Gastroesophageal sphincter (tissue), 4 donors: ENCODE measurements around the gene MFNG. TPM values are rescaled to one million over a fixed set of nuclear protein-coding genes. Genes with fewer than 3 reads are reported as not detected.

Experiments
- ATAC-seq: fragments of 150-250 bp; one replicate; pipeline ENCODE4 v1.9.1; 2016; ENCODE audit warnings: mild to moderate bottlenecking, moderate library complexity
- H3K27ac ChIP-seq, 4 donors: fragments of 200-600 bp; sonication (generic) in 3 of 4; 1 replicate in 3 of 4; 2 replicates in 1 of 4; pipeline ENCODE4 v1.5.1; 2016 to 2019
- H3K27me3 ChIP-seq: fragments of 200-600 bp; sonication (generic); one replicate; pipeline ENCODE4 v1.5.1; 2019
- H3K36me3 ChIP-seq, 2 donors: fragments of 200-600 bp; sonication (generic); one replicate each; pipeline ENCODE4 v1.5.1; 2019; ENCODE audit warnings: control low read depth in 1 of 2
- H3K4me1 ChIP-seq, 3 donors: fragments of 200-600 bp; sonication (generic); 1 replicate in 2 of 3; 2 replicates in 1 of 3; pipeline ENCODE4 v1.5.1; 2016 to 2019; ENCODE audit warnings: control low read depth in 2 of 3
- H3K4me3 ChIP-seq, 2 donors: fragments of 200-600 bp; sonication (generic); one replicate each; pipeline ENCODE4 v1.5.1; 2019; ENCODE audit warnings: mild to moderate bottlenecking in 1 of 2, moderate library complexity in 1 of 2
- H3K9me3 ChIP-seq, 3 donors: fragments of 200-600 bp; sonication (generic); one replicate each; pipeline ENCODE4 v1.5.1; 2017 to 2019; ENCODE audit warnings: control low read depth in 2 of 3
- EP300 ChIP-seq: sonication (generic); formaldehyde crosslinking; IDR thresholded peaks from one replicate; pipeline ENCODE4 v1.6.1; 2017; ENCODE audit warnings: antibody characterized with exemption, mild to moderate bottlenecking
- POLR2A ChIP-seq, 2 donors: fragments of 450-650 bp; IDR thresholded peaks; one replicate each; pipeline ENCODE4 v1.6.1; 2017; ENCODE audit warnings: antibody characterized with exemption in 2 of 2, mild to moderate bottlenecking in 2 of 2, moderate library complexity in 1 of 2
- POLR2AphosphoS5 ChIP-seq: sonication (generic); formaldehyde crosslinking; IDR thresholded peaks from one replicate; pipeline ENCODE4 v1.6.1; 2017; ENCODE audit warnings: antibody characterized with exemption
- WGBS, 2 donors: methylation state at CpG; one replicate each; pipeline ENCODE4 v1.1.5; 2018; ENCODE audit warnings: low coverage in 1 of 2; 5-methylcytosine and 5-hydroxymethylcytosine counted together
- total RNA-seq, 4 donors: library from RNA; depleted of rRNA; stranded (reverse); fragments of >200 nt; gene quantifications; one replicate each; pipeline ENCODE4 v1.1.0, GENCODE V29; 2016
- TF ChIP-seq, protein P1 (sequence below), 4 experiments: fragments of 200-600 bp in 2 of 4; fragments of 450-650 bp in 2 of 4; sonication (generic) in 1 of 4; IDR thresholded peaks; one replicate each; pipeline ENCODE4 v1.5.1; 2017 to 2019; ENCODE audit warnings: antibody characterized with exemption in 4 of 4, mild to moderate bottlenecking in 2 of 4, moderate library complexity in 2 of 4

The MFNG gene
- total RNA-seq, 4 donors from 2014 or later: 6.4 to 14.6 (median 12.1) TPM

DNA sequence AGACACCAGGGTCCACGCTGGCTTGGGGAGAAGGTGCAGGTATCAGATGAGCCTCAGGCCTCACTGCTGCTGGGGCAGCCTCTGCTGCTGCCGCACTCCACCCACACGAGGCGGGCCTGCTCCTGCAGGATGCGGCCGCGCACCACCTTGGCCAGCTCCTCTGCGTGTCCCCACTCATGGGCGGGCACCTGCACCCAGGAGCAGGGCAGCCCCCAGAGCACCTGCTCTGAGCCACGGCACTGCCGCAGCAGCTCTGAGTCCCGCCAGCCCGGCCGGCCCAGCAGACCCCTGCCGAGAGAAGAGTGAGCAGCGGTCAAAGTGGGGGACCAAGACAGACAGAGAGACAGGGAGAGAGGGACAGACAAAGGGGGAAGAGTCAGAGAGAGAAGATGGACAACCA lies 4.9 kb upstream of the MFNG start:
- Histone ChIP-seq H3K9me3 (no peaks in the 10 kb centered on the region), H3K4me3 (no peak overlapping the region), H3K27ac (no peak overlapping the region), H3K27me3 (peaks cover 91% of the 10 kb centered on the region), H3K36me3 (peaks cover 0 to 22% of the 10 kb centered on the region in 2 donors), H3K4me1 (peaks cover 0 to 11% (median 6%) of the 10 kb centered on the region in 3 donors)
- TF ChIP-seq EP300 (no peak), POLR2AphosphoS5 (no peak), POLR2A (IDR thresholded peaks at IDR 0.05) (no peak)
- TF ChIP-seq, protein P1, sequence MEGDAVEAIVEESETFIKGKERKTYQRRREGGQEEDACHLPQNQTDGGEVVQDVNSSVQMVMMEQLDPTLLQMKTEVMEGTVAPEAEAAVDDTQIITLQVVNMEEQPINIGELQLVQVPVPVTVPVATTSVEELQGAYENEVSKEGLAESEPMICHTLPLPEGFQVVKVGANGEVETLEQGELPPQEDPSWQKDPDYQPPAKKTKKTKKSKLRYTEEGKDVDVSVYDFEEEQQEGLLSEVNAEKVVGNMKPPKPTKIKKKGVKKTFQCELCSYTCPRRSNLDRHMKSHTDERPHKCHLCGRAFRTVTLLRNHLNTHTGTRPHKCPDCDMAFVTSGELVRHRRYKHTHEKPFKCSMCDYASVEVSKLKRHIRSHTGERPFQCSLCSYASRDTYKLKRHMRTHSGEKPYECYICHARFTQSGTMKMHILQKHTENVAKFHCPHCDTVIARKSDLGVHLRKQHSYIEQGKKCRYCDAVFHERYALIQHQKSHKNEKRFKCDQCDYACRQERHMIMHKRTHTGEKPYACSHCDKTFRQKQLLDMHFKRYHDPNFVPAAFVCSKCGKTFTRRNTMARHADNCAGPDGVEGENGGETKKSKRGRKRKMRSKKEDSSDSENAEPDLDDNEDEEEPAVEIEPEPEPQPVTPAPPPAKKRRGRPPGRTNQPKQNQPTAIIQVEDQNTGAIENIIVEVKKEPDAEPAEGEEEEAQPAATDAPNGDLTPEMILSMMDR (IDR thresholded peaks at IDR 0.05): no peak
- 83 to 100% methylated on average over 1 of the region's 16 CpGs for WGBS, 2 donors
- ATAC-seq: no peak

DNA sequence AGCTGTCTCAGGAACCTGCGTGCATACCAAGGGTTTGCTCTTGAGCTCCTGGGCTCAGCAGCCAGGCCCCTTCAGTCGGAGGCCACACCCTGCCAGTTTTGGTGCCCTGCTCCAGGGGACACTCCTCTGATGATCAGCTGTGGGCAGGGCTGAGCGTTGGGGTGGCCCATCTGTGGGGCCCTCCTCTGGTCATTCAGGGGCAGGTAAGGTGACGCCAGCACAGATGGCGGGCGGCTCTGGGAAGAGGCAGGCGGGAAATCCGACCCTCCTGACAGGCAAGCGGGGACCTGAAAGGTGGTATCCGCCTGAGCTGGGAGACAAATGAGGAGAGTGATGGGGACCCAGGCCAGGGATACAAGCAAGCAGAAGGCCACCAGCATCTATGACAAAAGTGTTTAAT lies 3.8 kb upstream of the MFNG start:
- ATAC-seq: no peak
- TF ChIP-seq, protein P1 (IDR thresholded peaks at IDR 0.05): no peak
- TF ChIP-seq EP300 (no peak), POLR2A (IDR thresholded peaks at IDR 0.05) (no peak), POLR2AphosphoS5 (no peak)
- no peaks in the 10 kb centered on the region for H3K9me3 ChIP-seq
- H3K36me3 ChIP-seq: peaks cover 0 to 13% of the 10 kb centered on the region in 2 donors
- H3K27ac ChIP-seq: no peak overlapping the region
- no peak overlapping the region for H3K4me3 ChIP-seq
- no CpG with 5 or more reads among the region's 10 CpGs for WGBS, 2 donors
- peaks cover 0 to 18% (median 7%) of the 10 kb centered on the region in 3 donors for H3K4me1 ChIP-seq
- H3K27me3 ChIP-seq: peaks cover 91% of the 10 kb centered on the region

GRCh38 chr22:37488337-37489135 lies 2.4 kb upstream of the MFNG start:
- H3K27ac ChIP-seq: no peak overlapping the region
- ATAC-seq: no peak
- peaks cover 90% of the 10 kb centered on the region for H3K27me3 ChIP-seq
- TF ChIP-seq POLR2AphosphoS5 (no peak), EP300 (no peak), POLR2A (IDR thresholded peaks at IDR 0.05) (no peak)
- TF ChIP-seq, protein P1 (IDR thresholded peaks at IDR 0.05): no peak
- no peak overlapping the region for H3K4me3 ChIP-seq
- no peaks in the 10 kb centered on the region for H3K9me3 ChIP-seq
- H3K36me3 ChIP-seq: peaks cover 0 to 9% of the 10 kb centered on the region in 2 donors
- H3K4me1 ChIP-seq: peaks cover 0 to 24% (median 7%) of the 10 kb centered on the region in 3 donors
- WGBS, 2 donors: 58% methylated on average over 6 of the region's 15 CpGs; no CpG with 5 or more reads in 1 of the 2 donors

DNA sequence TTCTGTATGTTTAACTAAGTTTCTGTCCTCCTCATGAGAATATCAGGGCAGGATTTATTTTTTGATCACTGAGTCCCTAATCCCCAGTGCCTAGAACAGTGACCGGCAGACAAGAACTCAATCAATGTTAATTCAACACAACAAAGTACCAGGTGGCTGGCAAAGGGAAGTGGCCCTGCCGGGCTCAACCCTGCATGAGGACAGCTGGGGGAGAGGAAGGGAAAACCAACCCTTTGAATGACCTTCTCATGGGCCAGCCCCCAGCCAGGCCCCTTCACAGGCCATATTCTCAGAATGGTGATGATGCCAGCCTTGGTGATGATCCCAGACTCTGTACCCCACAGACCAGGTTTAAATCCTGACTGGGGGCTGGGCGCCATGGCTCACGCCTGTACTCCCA lies 1.4 kb upstream of the MFNG start:
- TF ChIP-seq, protein P1 (IDR thresholded peaks at IDR 0.05): no peak
- no peak for TF ChIP-seq POLR2AphosphoS5
- TF ChIP-seq EP300: no peak
- H3K27me3 ChIP-seq: peaks cover 87% of the 10 kb centered on the region
- no peaks in the 10 kb centered on the region for H3K9me3 ChIP-seq
- peaks cover 0 to 9% of the 10 kb centered on the region in 2 donors for H3K36me3 ChIP-seq
- no peak overlapping the region for H3K27ac ChIP-seq
- H3K4me3 ChIP-seq: no peak overlapping the region
- WGBS, 2 donors: 56 to 100% methylated on average over 1 to 2 of the region's 4 CpGs
- ATAC-seq: no peak
- peaks cover 0 to 33% (median 7%) of the 10 kb centered on the region in 3 donors for H3K4me1 ChIP-seq

DNA sequence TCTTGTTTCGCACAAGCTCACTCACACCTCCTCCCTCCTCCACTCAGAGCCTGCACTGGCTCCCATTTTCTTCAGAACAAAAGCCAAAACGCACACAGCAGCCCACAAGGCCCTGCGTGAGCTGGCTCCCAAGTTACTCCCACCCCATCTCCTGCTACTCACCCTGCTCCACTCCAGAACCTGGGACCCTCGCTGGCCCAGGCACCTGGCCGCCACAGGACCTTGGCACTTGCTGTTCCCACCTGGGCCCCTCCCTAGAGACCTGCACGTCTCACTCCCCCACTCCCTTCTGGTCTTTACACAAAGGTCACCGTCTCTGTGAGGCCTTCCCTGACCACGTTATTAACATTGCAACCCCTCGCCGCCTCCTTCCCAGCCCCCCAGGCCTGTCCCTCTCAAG lies 945 bp upstream of the MFNG start:
- ATAC-seq: no peak
- H3K4me3 ChIP-seq: no peak overlapping the region
- peaks cover 0 to 9% of the 10 kb centered on the region in 2 donors for H3K36me3 ChIP-seq
- 74 to 78% methylated on average over 4 to 9 of the region's 10 CpGs for WGBS, 2 donors
- no peak overlapping the region for H3K27ac ChIP-seq
- TF ChIP-seq, protein P1 (IDR thresholded peaks at IDR 0.05): no peak
- no peak for TF ChIP-seq POLR2AphosphoS5
- no peak for TF ChIP-seq POLR2A (IDR thresholded peaks at IDR 0.05)
- TF ChIP-seq EP300: no peak
- H3K9me3 ChIP-seq: no peaks in the 10 kb centered on the region
- peaks cover 86% of the 10 kb centered on the region for H3K27me3 ChIP-seq
- peaks cover 0 to 33% (median 7%) of the 10 kb centered on the region in 3 donors for H3K4me1 ChIP-seq
